SKM-1 (cell line): ENCODE measurements around the gene NUCB1.
"Not testable (repeated sequence)": the region's sequence is repeated elsewhere in the genome, so short reads cannot be mapped to it uniquely, and the experiment has no call there.

Source experiments
- DNase-seq: peaks from one replicate; lab custom pipeline; 2025; ENCODE audit not compliant: unreplicated experiment; lab: John Stamatoyannopoulos, UW

The NUCB1 gene

DNA sequence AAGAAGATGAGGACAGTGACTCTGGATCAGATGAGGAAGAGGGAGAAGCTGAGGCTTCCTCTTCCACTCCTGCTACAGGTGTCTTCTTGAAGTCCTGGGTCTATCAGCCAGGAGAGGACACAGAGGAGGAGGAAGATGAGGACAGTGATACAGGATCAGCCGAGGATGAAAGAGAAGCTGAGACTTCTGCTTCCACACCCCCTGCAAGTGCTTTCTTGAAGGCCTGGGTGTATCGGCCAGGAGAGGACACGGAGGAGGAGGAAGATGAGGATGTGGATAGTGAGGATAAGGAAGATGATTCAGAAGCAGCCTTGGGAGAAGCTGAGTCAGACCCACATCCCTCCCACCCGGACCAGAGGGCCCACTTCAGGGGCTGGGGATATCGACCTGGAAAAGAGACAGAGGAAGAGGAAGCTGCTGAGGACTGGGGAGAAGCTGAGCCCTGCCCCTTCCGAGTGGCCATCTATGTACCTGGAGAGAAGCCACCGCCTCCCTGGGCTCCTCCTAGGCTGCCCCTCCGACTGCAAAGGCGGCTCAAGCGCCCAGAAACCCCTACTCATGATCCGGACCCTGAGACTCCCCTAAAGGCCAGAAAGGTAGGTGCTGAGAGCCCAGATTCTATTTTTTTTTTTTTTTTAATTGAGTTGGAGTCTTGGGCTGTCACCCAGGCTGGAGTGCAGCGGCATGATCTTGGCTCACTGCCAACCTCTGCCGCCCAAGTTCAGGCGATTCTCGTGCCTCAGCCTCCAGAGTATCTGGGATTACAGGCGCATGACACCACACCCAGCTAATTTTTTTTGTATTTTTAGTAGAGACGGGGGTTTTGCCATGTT is 25.6 kb upstream of the NUCB1 start:
- DNase-seq = no peak

DNA sequence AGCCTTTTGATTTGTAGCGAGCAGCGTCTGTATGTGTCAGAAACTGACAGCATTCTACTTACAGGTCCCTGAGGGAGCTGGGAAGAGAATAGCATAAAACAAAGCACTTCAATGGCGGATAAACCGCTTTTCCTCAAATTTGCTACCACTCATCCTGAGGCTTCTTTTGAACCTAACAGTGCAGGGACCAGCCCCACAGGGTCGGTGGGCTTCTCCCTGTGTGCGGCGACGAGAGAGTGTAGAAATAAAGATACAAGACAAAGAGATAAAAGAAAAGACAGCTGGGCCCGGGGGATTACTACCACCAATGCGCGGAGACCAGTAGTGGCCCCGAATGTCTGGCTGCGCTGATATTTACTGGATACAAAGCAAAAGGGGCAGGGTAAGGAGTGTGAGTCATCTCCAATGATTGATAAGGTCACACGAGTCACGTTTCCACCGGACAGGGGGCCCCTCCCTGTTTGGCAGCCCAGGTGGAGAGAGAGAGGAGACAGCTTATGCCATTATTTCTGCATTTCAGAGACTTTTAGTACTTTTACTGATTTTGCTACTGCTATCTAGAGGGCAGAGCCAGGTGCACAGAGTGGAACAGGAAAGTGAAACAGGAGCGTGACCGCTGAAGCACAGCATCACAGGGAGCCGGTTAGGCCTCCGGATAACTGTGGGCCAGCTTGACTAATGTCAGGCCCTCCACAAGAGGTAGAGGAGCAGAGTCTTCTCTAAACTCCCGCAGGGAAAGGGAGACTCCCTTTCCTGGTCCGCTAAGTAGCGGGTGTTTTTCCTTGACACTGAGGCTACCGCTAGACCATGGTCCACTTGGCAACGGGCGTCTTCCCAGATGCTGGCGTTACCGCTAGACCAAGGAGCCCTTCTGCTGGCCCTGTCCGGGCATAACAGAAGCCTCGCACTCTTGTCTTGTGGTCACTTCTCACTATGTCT is 23.8 kb upstream of the NUCB1 start:
- not testable (repeated sequence) for DNase-seq

DNA sequence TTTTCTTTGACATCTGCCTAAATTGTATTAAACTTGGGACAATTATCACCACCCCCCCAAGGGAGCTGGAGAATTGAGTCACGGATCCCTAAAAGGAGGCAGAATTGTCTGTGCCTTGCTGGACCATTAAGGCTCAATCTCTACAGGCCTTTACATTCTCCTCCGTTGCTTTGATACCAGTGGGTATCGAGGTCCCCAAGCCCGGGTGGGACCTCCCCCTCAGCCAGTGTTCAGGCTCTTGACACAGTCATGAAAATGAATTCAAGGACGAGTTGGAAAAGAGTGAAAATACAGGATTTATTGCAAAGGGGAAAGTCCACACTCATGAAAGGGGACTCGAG is 22.3 kb upstream of the NUCB1 start:
- no peak for DNase-seq

DNA sequence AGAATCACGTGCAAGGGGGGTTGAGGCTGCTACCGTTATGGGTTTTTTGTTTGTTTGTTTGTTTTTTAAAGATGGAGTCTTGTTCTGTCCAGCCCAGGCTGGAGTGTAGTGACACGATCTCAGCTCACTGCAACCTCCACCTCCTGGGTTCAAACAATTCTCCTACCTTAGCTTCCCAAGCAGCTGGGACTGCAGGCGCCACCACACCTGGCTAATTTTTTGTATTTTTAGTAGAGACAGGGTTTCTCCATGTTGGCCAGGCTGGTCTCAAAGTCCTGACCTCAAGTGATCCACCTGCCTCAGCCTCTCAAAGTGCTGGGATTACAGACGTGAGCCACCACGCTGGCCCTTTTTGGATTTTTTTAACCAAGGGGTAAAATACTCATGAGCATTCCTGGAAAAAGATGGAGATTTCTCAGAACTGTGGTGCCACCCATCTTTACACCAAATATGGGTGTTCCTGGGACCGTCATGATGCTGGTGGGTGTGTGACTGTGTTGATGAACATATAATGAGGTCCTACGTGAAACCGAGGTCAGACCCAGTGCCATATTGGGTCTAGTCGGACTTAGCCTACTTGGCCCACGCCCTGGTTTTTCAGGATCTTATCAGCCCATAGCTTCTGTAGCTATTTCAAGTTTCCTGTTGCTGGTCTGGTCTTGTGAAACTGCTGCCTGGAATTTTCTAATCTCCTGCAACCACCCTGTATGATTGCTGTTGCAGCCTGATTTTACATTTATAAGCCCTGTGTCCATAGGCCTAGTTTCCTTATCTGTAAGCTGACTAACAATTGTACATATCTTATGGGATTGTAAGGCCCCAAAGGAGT is 21.7 kb upstream of the NUCB1 start:
- DNase-seq = no peak

DNA sequence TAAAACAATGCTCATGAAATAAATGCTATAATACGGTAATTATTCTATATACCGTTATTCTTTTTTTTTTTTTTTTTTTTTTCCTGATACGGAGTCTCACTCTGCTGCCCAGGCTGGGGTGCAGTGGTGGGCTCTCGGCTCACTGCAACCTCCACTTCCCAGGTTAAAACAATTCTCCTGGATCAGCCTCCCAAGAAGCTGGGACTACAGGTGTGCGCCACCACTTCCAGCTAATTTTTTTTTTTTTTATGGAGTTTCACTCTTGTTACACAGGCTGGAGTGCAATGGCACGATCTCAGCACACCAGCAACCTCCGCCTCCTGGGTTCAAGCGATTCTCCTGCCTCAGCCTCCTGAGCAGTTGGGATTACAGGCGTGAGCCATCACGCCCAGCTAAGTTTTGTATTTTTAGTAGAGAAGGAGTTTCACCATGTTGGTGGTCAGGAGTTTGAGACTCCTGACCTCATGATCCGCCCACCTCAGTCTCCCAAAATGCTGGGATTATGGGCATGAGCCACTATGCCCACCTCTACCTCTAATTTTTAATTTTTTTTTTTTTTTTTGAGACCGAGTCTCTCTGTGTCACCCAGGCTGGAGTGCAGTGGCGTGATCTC is 21.0 kb upstream of the NUCB1 start:
- no peak for DNase-seq

DNA sequence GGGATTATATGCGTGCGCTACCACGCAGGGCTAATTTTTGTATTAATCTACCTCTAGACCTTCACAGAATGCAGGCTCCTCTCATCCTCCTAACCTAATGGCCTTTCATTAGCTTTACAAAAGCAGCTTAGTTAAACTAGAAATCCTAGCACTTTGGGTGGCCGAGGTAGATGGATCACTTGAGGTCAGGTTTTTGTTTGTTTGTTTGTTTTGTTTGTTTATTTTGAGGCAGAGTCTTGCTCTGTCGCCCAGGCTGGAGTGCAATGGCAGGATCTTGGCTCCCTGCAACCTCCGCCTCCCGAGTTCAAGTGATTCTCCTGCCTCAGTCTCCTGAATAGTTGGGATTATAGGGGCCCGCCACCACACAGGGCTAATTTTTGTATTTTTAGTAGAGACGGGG is 20.4 kb upstream of the NUCB1 start:
- not testable (repeated sequence) for DNase-seq

DNA sequence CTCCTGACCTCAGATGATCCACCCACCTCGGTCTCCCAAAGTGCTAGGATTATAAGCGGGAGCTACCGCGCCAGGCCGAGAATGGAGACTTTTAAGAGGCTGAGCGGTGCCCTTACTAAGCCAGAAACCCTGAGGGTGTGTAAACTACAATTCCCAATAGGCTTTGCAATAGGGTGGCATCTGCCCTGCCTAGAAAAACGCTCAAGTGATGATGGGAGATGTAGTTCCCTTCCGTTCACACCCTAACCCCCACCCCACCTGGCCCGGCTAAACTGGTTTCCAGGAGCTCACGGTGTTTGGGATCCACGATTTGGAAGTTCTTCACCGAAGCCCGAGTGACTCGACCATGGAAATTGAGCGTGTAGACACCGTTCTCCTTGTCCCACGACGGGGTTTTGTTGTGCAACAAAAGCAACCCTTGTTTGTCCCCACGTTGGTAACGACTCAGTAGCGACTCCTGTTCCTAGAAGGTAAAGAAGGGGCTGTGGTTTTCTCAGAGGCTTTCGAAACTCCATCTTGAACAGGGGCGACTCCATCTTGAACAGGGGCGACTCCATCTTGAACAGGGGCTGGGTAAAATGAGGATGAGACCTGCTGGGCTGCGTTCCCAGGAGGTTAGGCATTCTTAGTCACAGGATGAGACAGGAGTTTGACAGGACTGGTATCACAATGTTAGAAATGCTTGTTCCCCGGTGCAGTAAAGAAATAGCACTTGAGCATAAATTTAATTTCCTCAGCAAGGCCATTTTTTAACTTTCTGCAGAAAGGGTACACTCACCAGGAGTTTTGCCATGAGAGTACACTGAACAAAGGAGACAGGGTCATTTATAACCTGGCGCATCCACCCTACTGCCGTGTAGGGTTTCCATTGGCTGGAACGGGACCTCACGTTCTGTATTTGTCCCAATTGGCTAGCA is 18.1 kb upstream of the NUCB1 start:
- DNase-seq = no peak

DNA sequence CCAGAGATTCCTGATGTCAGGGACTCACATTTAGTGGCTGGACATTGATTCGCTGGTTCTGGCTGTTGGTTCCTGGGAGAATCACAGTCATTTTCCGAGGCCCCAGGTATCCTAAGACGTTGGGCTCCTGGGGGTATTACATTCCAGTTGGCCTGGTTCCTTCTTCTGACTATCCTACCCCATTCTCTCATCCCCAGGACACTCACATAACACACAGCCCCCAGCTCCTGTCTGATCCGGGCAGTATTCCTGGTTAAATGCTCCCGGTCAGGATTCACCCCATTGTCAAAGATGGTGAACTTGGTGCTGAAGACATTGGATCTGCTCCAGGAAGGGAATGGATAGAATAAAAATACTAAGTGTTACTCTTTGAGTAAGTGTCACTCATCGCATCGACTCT is 16.4 kb upstream of the NUCB1 start:
- no peak for DNase-seq

DNA sequence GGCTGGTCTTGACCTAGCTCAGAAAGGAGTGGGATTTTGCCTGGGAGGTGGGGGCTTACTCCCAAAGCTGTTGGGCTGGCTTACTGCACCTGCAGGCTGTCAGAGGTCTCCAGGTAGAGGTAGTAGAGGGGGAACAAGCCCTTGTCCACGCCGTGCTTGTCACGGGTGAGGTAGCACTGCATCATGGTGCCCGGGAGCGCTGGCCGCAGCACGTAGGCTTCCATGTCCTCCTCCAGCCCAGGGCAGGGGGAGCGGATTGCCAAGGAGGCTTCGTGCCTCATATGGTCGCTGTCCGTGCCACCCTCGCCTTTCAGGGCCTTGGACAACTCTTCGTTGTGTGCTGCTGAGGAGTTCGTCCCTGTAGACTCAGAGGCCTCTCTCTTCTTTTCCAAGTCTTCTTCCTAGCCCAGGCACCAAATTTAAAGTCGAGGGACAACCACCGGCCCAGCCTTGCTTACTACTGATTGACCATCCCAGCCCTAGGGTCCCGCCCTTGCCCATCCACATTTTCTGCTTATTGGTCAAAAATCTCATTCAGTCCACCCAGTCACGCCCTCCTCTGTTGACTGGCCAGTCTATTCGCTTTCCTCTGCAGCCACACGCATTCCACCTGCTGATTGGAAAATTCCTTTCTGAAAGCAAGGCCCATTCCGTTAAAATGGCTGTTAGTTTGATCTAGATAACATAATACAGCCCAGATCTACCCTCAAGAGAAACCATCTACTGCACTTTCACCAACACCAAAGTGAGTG is 12.1 kb upstream of the NUCB1 start:
- DNase-seq = no peak

DNA sequence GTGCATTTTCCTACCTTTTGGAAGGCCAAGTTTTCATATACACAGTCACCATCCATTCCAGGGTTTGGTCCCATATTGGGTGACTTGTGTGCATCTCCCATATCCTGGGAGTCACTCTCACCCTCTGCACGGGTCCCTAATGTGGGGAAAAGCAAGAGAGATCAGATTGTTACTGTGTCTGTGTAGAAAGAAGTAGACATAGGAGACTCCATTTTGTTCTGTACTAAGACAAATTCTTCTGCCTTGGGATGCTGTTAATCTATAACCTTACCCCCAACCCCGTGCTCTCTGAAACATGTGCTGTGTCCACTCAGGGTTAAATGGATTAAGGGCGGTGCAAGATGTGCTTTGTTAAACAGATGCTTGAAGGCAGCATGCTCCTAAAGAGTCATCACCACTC is 10.6 kb upstream of the NUCB1 start:
- not testable (repeated sequence) for DNase-seq

DNA sequence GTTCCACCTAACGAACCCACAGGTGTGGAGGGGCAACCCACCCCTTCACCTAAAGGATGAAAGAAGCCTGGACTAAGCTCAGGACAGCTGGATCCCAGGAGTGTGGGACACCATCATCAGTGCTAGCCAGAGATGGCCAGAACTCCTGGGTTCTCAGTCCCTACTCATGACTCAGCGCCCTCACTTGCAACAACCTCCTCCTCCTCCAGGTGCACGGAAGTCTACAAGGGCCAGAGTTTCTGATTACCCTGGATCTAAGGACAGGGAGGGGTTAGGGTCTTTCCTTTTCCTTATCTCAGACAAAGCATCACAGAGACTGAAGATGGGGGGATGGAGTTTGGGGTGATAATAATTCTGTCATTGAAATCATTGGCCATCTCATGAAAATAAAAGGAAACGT is 9.6 kb upstream of the NUCB1 start:
- no peak for DNase-seq

DNA sequence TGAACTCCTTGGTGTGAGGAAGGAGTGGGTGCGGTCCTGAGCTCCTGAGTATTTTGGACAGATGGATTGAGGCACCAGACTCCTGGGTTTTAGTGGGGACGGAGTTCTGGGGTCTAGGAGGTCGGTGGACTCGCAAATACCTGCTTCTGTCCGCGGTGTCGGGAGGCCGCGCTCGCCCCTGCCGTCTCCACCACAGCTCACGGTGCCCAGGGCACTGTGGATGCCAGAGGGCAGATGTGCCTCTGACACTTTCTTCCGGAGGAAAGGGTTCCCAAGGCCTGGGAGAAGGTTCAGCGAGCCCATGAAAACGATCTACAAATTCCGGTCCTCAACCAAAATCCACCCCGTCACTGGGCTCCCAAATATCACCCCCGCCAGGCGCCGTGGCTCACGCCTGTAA is 4.9 kb upstream of the NUCB1 start:
- DNase-seq = no peak

DNA sequence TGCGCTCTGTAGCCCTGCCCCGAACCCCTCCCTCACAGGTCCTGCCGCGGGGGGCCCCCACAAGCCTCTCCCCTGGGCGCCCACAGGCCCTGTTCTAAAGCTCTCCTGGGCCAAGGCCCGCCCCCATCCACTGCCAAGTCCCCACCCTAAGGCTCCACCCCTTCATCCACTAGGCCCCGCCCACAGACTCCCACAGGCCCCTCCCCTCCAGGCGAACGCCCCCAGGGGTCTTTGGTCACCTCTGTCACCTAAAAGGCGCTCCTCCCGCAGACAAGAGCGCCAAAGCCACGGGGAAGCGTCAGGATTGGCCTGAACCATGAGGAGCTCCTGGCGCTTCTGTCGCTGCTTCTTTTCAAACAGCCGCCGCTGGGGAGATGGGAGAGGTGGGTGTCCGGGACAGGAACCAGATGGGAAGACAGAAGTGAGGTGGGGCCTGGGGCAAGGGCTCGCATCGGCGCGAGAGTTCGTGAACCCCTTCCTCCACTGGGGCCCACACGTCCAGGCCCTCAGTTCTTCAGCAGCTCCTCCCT is 3.9 kb upstream of the NUCB1 start:
- DNase-seq = no peak

DNA sequence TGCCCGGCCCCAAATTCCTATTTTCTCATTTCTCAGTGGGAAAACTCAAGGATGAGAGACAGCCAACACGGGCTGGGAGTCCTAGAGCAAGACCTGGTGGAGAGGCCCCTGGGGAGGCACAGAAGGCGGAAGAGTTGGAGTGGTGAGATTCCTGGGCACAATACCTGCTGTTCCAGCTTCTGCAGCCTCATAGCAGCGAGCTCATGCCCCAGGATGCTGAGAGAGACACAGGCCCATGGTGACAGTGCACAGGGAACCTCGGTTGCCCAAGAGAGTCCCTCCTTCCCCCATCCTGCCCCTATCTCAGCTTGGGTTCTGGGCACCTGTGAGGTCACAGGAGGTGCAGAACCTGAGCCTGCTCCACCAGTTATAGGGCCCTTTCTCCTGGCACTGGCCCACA is 2.9 kb upstream of the NUCB1 start:
- DNase-seq = no peak

DNA sequence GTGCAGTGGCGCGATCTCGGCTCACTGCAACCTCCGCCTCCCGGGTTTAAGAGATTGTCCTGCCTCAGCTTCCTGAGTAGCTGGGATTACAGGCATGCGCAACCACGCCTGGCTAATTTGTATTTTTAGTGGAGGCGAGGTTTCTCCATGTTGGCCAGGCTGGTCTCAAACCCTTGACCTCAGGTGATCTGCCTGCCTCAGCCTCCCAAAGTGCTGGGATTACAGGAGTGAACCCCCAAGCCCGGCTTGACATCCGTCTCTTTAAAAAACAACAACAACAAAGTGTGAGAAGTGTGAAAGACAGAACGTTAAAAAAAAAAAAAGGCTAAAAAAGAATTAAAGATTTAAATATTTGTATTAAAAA is 744 bp upstream of the NUCB1 start:
- not testable (repeated sequence) for DNase-seq

DNA sequence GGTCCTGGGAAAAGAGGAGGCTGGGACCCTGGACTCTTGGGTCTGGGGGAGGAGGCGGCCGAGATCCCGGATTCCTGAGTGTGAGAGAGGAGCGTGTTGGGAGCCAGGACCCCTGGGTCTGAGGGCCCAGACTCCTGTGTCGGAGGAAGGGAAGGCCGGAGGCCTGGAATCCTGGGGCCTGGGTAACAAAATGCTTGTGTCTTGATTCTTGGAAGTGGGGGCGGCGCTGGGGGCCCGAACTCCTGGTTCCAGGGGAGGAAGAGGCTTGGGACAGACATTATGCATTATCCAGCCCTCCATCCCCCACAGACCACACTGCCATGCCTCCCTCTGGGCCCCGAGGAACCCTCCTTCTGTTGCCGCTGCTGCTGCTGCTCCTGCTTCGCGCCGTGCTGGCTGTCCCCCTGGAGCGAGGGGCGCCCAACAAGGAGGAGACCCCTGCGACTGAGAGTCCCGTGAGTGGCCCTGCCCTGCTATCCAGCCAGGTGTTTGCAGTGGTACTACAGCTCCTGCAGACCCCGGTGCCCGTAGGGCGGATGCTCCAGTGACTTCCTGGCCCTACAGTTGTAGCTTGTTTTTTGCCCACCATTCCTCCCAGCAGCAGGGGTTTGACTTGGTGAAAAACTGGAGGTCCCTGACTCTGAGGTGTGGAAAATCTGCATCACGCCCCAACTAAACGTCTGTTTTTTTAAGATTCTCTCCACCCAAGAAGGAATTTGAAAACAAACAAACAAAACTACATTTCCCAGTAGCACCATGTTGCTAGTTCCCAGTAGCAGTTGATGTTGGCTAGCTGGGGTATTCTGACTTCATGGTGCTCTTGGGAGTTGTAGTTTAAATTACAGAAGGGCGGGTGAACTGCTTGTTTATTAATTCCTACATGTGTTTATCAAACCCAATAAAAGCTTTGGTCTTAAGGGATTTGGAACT is 630 bp downstream of the NUCB1 start:
- DNase-seq = no peak

DNA sequence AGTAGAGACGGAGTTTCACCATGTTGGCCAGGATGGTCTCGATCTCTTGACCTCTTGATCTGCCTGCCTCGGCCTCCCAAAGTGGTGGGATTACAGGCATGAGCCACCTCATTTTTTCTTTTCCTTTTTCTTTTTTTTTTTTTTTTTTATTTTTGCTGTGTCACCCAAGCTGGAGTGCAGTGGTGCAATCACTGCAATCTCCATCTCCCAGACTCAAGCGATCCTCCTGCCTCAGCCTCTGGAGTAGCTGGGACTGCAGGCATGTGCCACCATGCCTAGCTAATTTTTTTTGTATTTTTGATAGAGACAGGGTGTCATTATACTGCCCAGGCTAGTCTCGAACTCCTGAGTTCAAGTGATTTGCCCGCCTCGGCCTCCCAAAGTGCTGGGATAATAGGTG is 2.2 kb downstream of the NUCB1 start:
- DNase-seq = not testable (repeated sequence)

DNA sequence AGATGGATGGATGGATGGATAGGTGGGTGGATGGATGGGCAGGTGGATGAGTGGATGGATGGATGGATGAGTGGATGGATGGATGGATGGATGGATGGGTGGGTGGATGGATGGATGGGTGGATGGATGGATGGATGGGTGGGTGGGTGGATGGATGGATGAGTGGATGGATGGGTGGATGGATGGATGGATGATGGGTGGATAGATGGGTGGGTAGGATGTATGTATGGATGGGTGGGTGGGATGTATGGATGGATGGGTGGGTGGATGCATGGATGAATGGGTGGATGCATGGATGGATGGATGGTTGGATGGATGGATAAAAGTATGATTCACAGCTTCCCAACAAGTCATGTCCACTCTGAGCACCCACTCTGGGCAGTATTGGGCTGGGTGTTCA is 3.7 kb downstream of the NUCB1 start:
- not testable (repeated sequence) for DNase-seq
